ENCODE data around the gene FOXP1.

The FOXP1 gene

DNA sequence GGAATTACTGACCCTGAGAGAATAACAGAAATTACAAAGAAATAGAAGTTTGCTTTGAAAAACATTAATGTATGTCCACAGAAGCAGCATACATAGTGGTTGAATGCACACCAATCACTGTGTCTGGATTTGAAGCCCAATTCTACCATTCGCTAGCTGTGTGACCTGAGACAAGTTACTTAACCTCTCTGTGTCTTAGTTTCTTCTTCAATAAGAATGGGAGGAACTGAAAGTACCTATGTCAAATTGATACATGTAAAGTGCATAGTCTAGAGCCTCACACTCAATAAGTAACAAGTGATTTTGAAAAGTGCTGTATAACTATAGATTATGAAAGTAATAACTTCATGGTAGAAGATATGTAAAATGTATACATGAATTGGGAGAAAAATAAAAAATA is 457.8 kb downstream of the FOXP1 start:
- DNase-seq (ENCODE audit: insufficient read length, low spot score) (no peak), FAIRE-seq (no peak)
- no peak for TF ChIP-seq POU2F2 (IDR thresholded peaks at IDR 0.05; ENCODE audit: low read depth, low read length)
- TF ChIP-seq SPI1 (IDR thresholded peaks at IDR 0.05; ENCODE audit: low read depth, low read length), result peak; percentile 59

- DNase-seq (ENCODE audit: insufficient read length, low spot score), result no peak
- no peak for FAIRE-seq
- no peak for TF ChIP-seq POLR2AphosphoS5 (IDR thresholded peaks at IDR 0.05; ENCODE audit: low read depth, low read length)
- TF ChIP-seq POLR2A (IDR thresholded peaks at IDR 0.05; ENCODE audit: low read depth, low read length), result no peak
- TF ChIP-seq POU2F2 (IDR thresholded peaks at IDR 0.05; ENCODE audit: low read depth, low read length), result no peak
- TF ChIP-seq TAF1 (IDR thresholded peaks at IDR 0.05; ENCODE audit: low read depth, low read length), result no peak
- TF ChIP-seq PAX5 (IDR thresholded peaks at IDR 0.05; ENCODE audit: insufficient read depth, low read length, severe bottlenecking), result no peak
Observed at GRCh38 chr3:71124048-71124447, 459.5 kb downstream of the FOXP1 start.

DNA sequence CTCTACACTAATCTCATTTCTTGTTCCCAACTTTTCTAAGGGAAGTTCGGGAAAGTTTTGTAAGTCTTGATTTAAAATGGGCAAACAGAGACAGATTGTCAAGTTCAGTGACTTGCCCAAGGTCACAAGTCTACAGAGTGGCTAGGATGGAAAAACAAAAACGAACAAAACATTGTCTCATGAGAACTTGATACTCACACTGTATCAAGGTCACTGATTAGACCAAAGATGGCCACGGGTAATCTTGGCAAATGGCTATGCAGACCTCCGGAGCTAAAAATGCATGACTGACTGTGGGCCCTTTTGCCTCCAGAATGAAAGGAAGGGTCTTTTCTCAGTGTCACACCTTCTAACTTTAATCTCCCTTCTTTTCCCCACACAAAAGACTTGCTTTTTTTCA is 460.9 kb downstream of the FOXP1 start:
- FAIRE-seq (no peak), DNase-seq (ENCODE audit: insufficient read length, low spot score) (no peak)
- TF ChIP-seq POLR2A (IDR thresholded peaks at IDR 0.05; ENCODE audit: low read depth, low read length), result no peak
- no peak for TF ChIP-seq SPI1 (IDR thresholded peaks at IDR 0.05; ENCODE audit: low read depth, low read length)
- no peak for TF ChIP-seq PAX5 (IDR thresholded peaks at IDR 0.05; ENCODE audit: insufficient read depth, low read length, severe bottlenecking)
- no peak for TF ChIP-seq TAF1 (IDR thresholded peaks at IDR 0.05; ENCODE audit: low read depth, low read length)
- TF ChIP-seq POU2F2 (IDR thresholded peaks at IDR 0.05; ENCODE audit: low read depth, low read length), result no peak

DNA sequence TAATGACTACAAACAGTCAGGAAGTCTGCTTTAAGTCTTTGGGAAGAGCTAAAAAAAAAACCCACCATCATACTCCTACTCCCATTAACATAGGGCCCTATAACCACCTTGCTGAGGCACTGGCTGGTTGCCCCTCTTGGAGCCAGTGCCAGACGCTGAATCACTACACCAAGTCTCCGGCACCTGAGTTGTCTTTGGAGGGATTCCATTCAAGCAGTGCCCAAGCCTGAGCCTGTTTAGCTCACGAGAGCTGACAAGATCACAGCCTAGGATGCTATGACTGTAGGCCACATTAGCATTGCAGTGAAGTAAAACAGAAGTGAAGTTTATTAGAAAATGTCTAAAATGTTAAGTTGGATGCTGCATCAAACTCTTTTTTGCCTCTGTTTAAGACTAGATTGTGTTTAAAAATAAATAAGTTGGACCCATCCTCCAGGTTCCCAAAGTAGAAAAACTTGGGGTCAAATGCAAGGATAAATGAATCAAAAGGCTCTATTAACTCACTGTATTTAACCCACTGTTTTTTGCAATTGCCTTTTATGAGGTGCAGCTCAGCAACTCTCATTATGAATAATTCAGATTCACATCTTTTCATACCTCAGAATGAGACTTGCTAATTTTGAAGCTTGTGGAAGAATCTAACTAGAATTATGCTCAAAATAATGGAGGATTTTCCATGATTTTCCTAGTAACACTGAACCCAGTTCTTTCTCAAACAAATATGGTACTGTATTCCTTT is 461.9 kb downstream of the FOXP1 start:
- DNase-seq (ENCODE audit: insufficient read length, low spot score), result no peak
- no peak for FAIRE-seq
- TF ChIP-seq TAF1 (IDR thresholded peaks at IDR 0.05; ENCODE audit: low read depth, low read length) (no peak), PAX5 (IDR thresholded peaks at IDR 0.05; ENCODE audit: insufficient read depth, low read length, severe bottlenecking) (no peak), POU2F2 (IDR thresholded peaks at IDR 0.05; ENCODE audit: low read depth, low read length) (no peak), POLR2AphosphoS5 (IDR thresholded peaks at IDR 0.05; ENCODE audit: low read depth, low read length) (no peak), POLR2A (IDR thresholded peaks at IDR 0.05; ENCODE audit: low read depth, low read length) (no peak), SPI1 (IDR thresholded peaks at IDR 0.05; ENCODE audit: low read depth, low read length) (no peak)

DNA sequence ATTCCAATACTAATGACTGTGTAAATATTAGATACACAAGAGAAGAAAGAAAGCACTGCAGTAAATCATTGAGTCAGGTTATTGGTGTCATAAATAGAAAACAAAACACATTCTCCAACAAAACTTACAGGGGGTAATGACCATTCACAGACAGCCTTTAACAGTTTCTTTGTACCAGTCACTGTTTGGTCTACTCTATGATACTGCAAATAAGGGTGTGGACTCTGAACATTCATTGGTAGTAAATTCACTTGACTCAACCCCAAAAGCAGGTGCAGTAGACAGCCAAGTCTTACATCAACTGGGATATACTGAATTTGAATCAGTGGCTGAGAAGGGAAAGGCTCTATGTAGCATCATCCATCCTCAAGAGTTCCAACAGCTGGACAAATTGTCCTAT is 463.5 kb downstream of the FOXP1 start:
- FAIRE-seq, result no peak
- no peak for DNase-seq (ENCODE audit: insufficient read length, low spot score)
- TF ChIP-seq PAX5 (IDR thresholded peaks at IDR 0.05; ENCODE audit: insufficient read depth, low read length, severe bottlenecking) (no peak), POU2F2 (IDR thresholded peaks at IDR 0.05; ENCODE audit: low read depth, low read length) (no peak), POLR2AphosphoS5 (IDR thresholded peaks at IDR 0.05; ENCODE audit: low read depth, low read length) (no peak), SPI1 (IDR thresholded peaks at IDR 0.05; ENCODE audit: low read depth, low read length) (no peak), TAF1 (IDR thresholded peaks at IDR 0.05; ENCODE audit: low read depth, low read length) (no peak), POLR2A (IDR thresholded peaks at IDR 0.05; ENCODE audit: low read depth, low read length) (no peak)

GRCh38 chr3:71119171-71119570 is 464.4 kb downstream of the FOXP1 start:
- no peak for TF ChIP-seq SPI1 (IDR thresholded peaks at IDR 0.05; ENCODE audit: low read depth, low read length)
- TF ChIP-seq TAF1 (IDR thresholded peaks at IDR 0.05; ENCODE audit: low read depth, low read length), result no peak
- no peak for TF ChIP-seq PAX5 (IDR thresholded peaks at IDR 0.05; ENCODE audit: insufficient read depth, low read length, severe bottlenecking)
- no peak for TF ChIP-seq POLR2A (IDR thresholded peaks at IDR 0.05; ENCODE audit: low read depth, low read length)
- TF ChIP-seq POLR2AphosphoS5 (IDR thresholded peaks at IDR 0.05; ENCODE audit: low read depth, low read length), result no peak
- no peak for TF ChIP-seq POU2F2 (IDR thresholded peaks at IDR 0.05; ENCODE audit: low read depth, low read length)

DNA sequence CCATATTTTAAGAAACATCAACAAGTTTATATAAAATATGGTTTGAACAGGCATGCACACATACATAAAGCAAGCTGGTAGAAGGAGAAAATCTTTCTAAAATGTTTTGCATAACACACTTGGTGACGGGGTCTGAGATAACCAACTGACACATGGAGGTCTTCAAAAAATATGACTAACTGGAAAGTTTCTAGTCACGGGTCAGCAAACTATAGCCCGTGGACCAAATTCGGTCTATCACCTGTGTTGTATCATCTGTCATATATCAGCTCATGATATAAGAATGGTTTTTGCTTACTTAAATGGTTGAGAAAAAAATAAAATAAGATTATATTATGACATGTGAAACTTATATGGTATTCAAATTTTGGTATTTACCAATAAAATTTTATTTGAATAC is 465.1 kb downstream of the FOXP1 start:
- DNase-seq (ENCODE audit: insufficient read length, low spot score) (no peak), FAIRE-seq (no peak)
- TF ChIP-seq PAX5 (IDR thresholded peaks at IDR 0.05; ENCODE audit: insufficient read depth, low read length, severe bottlenecking), result no peak
- no peak for TF ChIP-seq POLR2AphosphoS5 (IDR thresholded peaks at IDR 0.05; ENCODE audit: low read depth, low read length)
- no peak for TF ChIP-seq POLR2A (IDR thresholded peaks at IDR 0.05; ENCODE audit: low read depth, low read length)
- no peak for TF ChIP-seq SPI1 (IDR thresholded peaks at IDR 0.05; ENCODE audit: low read depth, low read length)
- no peak for TF ChIP-seq TAF1 (IDR thresholded peaks at IDR 0.05; ENCODE audit: low read depth, low read length)
- TF ChIP-seq POU2F2 (IDR thresholded peaks at IDR 0.05; ENCODE audit: low read depth, low read length), result no peak

More at GRCh38 chr3:71119171-71119570, 464.4 kb downstream of the FOXP1 start:
- DNase-seq (ENCODE audit: insufficient read length, low spot score) (no peak), FAIRE-seq (no peak)

DNA sequence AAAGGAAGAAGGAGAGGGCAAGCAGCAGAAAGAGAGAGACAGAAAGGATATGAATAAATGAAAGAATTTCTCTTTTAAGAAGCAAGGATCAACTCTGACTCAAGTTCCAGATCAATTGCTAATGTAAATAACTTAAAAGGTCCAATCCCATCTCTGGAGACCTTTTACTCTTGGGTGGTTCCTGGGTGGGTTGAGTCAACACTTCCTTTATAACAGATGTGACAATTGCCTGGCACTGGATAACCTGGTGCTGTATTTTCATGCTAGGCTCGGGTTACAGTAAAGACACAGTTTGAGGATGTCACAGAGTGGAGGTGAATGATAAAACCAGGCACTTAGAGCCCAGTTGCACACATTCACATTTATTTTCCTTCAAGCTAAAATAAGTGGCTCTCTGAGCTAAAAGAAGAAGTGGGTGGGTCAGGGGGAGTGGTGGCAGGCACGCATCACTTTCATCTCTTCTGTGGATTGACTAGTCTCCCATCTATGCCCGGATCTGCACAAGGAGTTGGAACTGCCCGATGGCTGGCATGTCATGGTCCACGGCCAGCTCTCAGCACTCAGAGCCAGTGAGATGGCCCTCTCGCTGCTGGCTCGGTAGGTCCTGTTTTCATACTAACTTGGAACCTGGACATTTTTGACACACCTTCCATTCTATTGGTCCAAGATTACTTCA is 465.8 kb downstream of the FOXP1 start:
- no peak for FAIRE-seq
- DNase-seq (ENCODE audit: insufficient read length, low spot score), result no peak
- TF ChIP-seq POLR2A (IDR thresholded peaks at IDR 0.05; ENCODE audit: low read depth, low read length), result no peak
- TF ChIP-seq TAF1 (IDR thresholded peaks at IDR 0.05; ENCODE audit: low read depth, low read length), result no peak

DNA sequence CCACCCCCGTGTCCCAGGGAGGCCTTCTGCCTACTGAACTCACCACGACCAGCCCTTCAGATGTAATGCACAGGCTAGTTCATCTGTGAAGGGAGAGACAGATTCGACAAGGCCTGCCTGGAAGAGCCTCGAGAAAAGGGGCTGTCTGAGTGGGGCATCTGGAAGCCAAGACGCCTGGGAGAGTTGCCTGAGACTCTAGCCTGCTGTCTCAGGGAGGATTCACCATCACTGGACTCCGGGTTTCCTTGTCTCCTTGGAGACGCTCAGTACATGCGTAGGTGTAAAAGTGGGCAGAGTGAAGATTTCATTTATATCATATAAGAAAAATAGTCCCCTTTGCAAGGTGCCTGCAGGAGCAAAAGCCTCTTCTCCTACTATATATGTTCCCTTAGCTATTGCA is 468.9 kb downstream of the FOXP1 start:
- DNase-seq (ENCODE audit: insufficient read length, low spot score) (no peak), FAIRE-seq (no peak)
- TF ChIP-seq POU2F2 (IDR thresholded peaks at IDR 0.05; ENCODE audit: low read depth, low read length), result no peak
- TF ChIP-seq SPI1 (IDR thresholded peaks at IDR 0.05; ENCODE audit: low read depth, low read length), result no peak
- TF ChIP-seq POLR2A (IDR thresholded peaks at IDR 0.05; ENCODE audit: low read depth, low read length), result no peak
- no peak for TF ChIP-seq PAX5 (IDR thresholded peaks at IDR 0.05; ENCODE audit: insufficient read depth, low read length, severe bottlenecking)
- TF ChIP-seq TAF1 (IDR thresholded peaks at IDR 0.05; ENCODE audit: low read depth, low read length), result no peak
- no peak for TF ChIP-seq POLR2AphosphoS5 (IDR thresholded peaks at IDR 0.05; ENCODE audit: low read depth, low read length)

DNA sequence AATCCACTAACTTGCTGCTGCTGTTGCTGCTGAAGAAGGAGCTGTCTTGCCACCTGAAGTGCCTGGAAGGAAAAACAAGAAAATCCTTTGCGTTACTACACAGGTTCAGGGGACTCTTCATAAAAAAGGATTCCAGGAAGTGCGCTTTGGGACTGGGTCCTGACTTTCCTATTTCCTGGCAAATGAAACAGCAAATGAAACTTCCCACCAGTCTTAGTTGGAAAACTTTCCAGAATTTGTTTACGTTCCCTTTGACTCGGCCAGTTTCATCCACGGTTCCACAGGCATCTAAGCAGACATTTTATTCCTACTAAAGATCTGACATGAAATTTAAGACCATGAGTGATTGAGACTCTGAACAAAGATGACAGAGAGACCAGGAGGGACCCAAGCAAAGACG is 471.0 kb downstream of the FOXP1 start:
- DNase-seq (ENCODE audit: insufficient read length, low spot score) (no peak), FAIRE-seq (no peak)
- no peak for TF ChIP-seq POLR2AphosphoS5 (IDR thresholded peaks at IDR 0.05; ENCODE audit: low read depth, low read length)
